Mesenchymal stem cell (in vitro differentiated cells and primary cell): ENCODE data around the gene CCDC13.

Source experiments
- DNase-seq: peaks from one replicate; pipeline ENCODE4 v3.0.0-alpha.2; 2013
- H2AFZ ChIP-seq: one replicate; pipeline ENCODE4 v1.6.1; 2013; ENCODE audit warnings: low read depth, mild to moderate bottlenecking, control low read depth, inconsistent platforms, low read length, moderate library complexity
- H2AK5ac ChIP-seq: 2 replicates; pipeline ENCODE4 v1.6.1; 2013; ENCODE audit warnings: low read length, moderate library complexity, mild to moderate bottlenecking, inconsistent platforms; ENCODE audit not compliant: severe bottlenecking
- H2BK120ac ChIP-seq: one replicate; pipeline ENCODE4 v1.6.1; 2013; ENCODE audit warnings: low read depth, mild to moderate bottlenecking, inconsistent platforms, low read length, moderate library complexity
- H2BK12ac ChIP-seq, 2 experiments: one replicate each; pipeline ENCODE4 v1.6.1; 2013; ENCODE audit warnings: inconsistent platforms in 2 of 2, low read length in 2 of 2, mild to moderate bottlenecking in 2 of 2, moderate library complexity in 2 of 2, control low read depth in 1 of 2
- H2BK15ac ChIP-seq: one replicate; pipeline ENCODE4 v1.6.1; 2013; ENCODE audit warnings: mild to moderate bottlenecking, low read depth, inconsistent platforms; ENCODE audit not compliant: poor library complexity, severe bottlenecking
- H2BK5ac ChIP-seq: 2 replicates; pipeline ENCODE4 v1.6.1; 2013; ENCODE audit warnings: low read depth, mild to moderate bottlenecking, low read length, control low read depth, inconsistent platforms; ENCODE audit not compliant: poor library complexity, severe bottlenecking
- H3K14ac ChIP-seq, 2 experiments: one replicate each; pipeline ENCODE4 v1.6.1; 2013; ENCODE audit warnings: inconsistent platforms in 2 of 2, low read length in 2 of 2, control low read depth in 1 of 2, mild to moderate bottlenecking in 1 of 2, moderate library complexity in 1 of 2
- H3K18ac ChIP-seq, 2 experiments: one replicate each; pipeline ENCODE4 v1.6.1; 2013; ENCODE audit warnings: inconsistent platforms in 2 of 2, low read length in 2 of 2, control low read depth in 1 of 2, low read depth in 1 of 2, mild to moderate bottlenecking in 1 of 2
- H3K23ac ChIP-seq, 2 experiments: one replicate each; pipeline ENCODE4 v1.6.1; 2013; ENCODE audit warnings: inconsistent platforms in 2 of 2, low read length in 2 of 2, mild to moderate bottlenecking in 2 of 2, moderate library complexity in 2 of 2, control low read depth in 1 of 2
- H3K27ac ChIP-seq: 2 replicates; pipeline ENCODE4 v1.5.1; 2013; ENCODE audit warnings: mild to moderate bottlenecking, moderate library complexity, low read length, control low read depth, inconsistent platforms; ENCODE audit not compliant: poor library complexity, severe bottlenecking
- H3K27me3 ChIP-seq, 2 experiments: 2 replicates each; pipeline versions ENCODE4 v1.6.1 to v1.7.0; 2013; ENCODE audit warnings: low read length in 2 of 2, mild to moderate bottlenecking in 2 of 2, moderate library complexity in 2 of 2, control low read depth in 1 of 2, inconsistent platforms in 1 of 2; ENCODE audit not compliant: control insufficient read depth in 1 of 2, insufficient read depth in 1 of 2
- H3K36me3 ChIP-seq, 2 experiments: 2 replicates each; pipeline versions ENCODE4 v1.6.1 to v1.7.0; 2013; ENCODE audit warnings: low read length in 2 of 2, control low read depth in 1 of 2, inconsistent platforms in 1 of 2, low read depth in 1 of 2, mild to moderate bottlenecking in 1 of 2; ENCODE audit not compliant: insufficient read depth in 2 of 2, control insufficient read depth in 1 of 2
- H3K4ac ChIP-seq, 2 experiments: one replicate each; pipeline ENCODE4 v1.6.1; 2013; ENCODE audit warnings: inconsistent platforms in 2 of 2, low read length in 2 of 2, mild to moderate bottlenecking in 2 of 2, moderate library complexity in 2 of 2, control low read depth in 1 of 2, low read depth in 1 of 2
- H3K4me1 ChIP-seq: 2 replicates; pipeline ENCODE4 v1.6.1; 2013; ENCODE audit warnings: low read depth, low read length, control low read depth; ENCODE audit not compliant: control insufficient read depth, insufficient read depth
- H3K4me2 ChIP-seq: 2 replicates; pipeline ENCODE4 v1.6.1; 2013; ENCODE audit warnings: low read length, mild to moderate bottlenecking, inconsistent platforms; ENCODE audit not compliant: poor library complexity, severe bottlenecking
- H3K4me3 ChIP-seq, 2 experiments: 2 replicates each; pipeline versions ENCODE4 v1.5.1 to v1.7.0; 2013; ENCODE audit warnings: low read length in 2 of 2, mild to moderate bottlenecking in 2 of 2, control low read depth in 1 of 2, low read depth in 1 of 2; ENCODE audit not compliant: insufficient read depth in 1 of 2
- H3K79me1 ChIP-seq: replicated peaks from 2 replicates; pipeline ENCODE4 v1.6.1; 2013; ENCODE audit warnings: mild to moderate bottlenecking, control low read depth, low read length, inconsistent platforms; ENCODE audit not compliant: poor library complexity, severe bottlenecking
- H3K9ac ChIP-seq: 2 replicates; pipeline ENCODE4 v1.7.0; 2013; ENCODE audit warnings: mild to moderate bottlenecking, low read length, moderate library complexity
- H3K9me3 ChIP-seq: 2 replicates; pipeline ENCODE4 v1.7.0; 2013; ENCODE audit warnings: mild to moderate bottlenecking, low read length; ENCODE audit not compliant: control insufficient read depth
- H4K8ac ChIP-seq: one replicate; pipeline ENCODE4 v1.6.1; 2013; ENCODE audit warnings: inconsistent platforms, mild to moderate bottlenecking, low read length, moderate library complexity
- H4K91ac ChIP-seq: one replicate; pipeline ENCODE4 v1.6.1; 2013; ENCODE audit warnings: mild to moderate bottlenecking, low read length, inconsistent platforms
- WGBS: methylation state at CpG from one replicate; pipeline ENCODE4 v1.1.7; 2013; ENCODE audit warnings: mixed read lengths; 5-methylcytosine and 5-hydroxymethylcytosine counted together

Gene CCDC13

DNA sequence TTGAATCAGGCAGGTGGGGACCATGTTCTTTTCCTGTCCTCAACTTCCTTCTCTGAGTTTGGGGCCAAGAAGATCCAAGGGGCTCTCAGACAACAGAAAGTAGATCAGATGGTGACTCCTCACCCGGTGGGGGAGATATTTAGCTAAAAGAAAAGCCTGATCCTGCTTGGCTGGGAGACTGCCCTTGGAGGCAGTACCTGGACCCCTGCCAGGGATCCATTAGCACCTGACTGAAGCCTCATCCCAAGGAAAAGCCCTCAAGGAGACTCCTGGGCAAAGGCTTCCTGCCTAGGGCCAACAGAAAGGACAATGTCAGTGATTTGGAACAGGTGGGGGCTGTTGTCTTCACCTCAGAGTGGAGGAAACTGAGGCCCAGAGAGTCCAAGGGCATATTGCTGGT lies 37.0 kb downstream of the CCDC13 start:
- Histone ChIP-seq H2BK15ac (no peak overlapping the region), H3K4me1 (no peaks in the 10 kb centered on the region), H3K4me3 (no peak overlapping the region), H3K14ac (no peak overlapping the region), H4K8ac (no peak overlapping the region), H3K9ac (no peak overlapping the region), H3K4me2 (no peak overlapping the region), H2BK5ac (no peak overlapping the region), H3K79me1 (no peaks in the 10 kb centered on the region), H3K36me3 (no peaks in the 10 kb centered on the region), H3K27ac (no peak overlapping the region), H2AK5ac (no peak overlapping the region), H2AFZ (no peak overlapping the region), H3K18ac (no peak overlapping the region), H3K4ac (no peak overlapping the region), H2BK12ac (no peak overlapping the region), H2BK120ac (no peak overlapping the region), H3K23ac (no peak overlapping the region), H3K27me3 (peaks cover 17 to 30% of the 10 kb centered on the region in 2 experiments), H3K9me3 (no peaks in the 10 kb centered on the region), H4K91ac (no peak overlapping the region)
- DNase-seq: no peak
- 27% methylated on average over 1 of the region's 1 CpG for WGBS

DNA sequence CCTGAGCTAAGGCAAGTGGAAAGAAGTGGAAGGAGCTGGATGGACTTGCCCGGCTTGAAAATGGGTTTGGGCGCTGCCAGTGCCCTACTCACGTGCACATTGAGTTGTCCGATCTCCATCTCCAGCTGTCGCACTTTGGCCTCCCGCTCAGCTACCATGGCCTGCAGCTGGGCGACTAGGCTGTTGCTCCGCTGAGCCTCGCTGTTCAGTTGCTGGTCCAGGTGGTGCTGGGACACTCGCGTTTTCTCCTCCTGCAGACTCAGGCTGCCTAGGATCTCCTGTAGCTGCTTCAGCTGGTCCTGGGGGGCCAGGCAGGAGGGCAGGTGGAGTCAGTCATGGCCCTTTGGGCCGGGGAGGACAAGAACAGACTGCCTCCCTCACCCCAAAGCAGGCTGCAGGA lies 37.4 kb downstream of the CCDC13 start:
- Histone ChIP-seq H3K36me3 (no peaks in the 10 kb centered on the region), H3K4me3 (no peak overlapping the region), H2AFZ (no peak overlapping the region), H4K8ac (no peak overlapping the region), H2BK15ac (no peak overlapping the region), H4K91ac (no peak overlapping the region), H3K14ac (no peak overlapping the region), H3K27me3 (peaks cover 17 to 30% of the 10 kb centered on the region in 2 experiments), H3K27ac (no peak overlapping the region), H3K9ac (no peak overlapping the region), H3K23ac (no peak overlapping the region), H2AK5ac (no peak overlapping the region), H3K4me1 (no peaks in the 10 kb centered on the region), H3K79me1 (no peaks in the 10 kb centered on the region), H3K4ac (no peak overlapping the region), H2BK5ac (no peak overlapping the region), H3K4me2 (no peak overlapping the region), H3K9me3 (no peaks in the 10 kb centered on the region), H2BK120ac (no peak overlapping the region), H2BK12ac (no peak overlapping the region), H3K18ac (no peak overlapping the region)
- WGBS: 95% methylated on average over 12 of the region's 12 CpGs
- no peak for DNase-seq

DNA sequence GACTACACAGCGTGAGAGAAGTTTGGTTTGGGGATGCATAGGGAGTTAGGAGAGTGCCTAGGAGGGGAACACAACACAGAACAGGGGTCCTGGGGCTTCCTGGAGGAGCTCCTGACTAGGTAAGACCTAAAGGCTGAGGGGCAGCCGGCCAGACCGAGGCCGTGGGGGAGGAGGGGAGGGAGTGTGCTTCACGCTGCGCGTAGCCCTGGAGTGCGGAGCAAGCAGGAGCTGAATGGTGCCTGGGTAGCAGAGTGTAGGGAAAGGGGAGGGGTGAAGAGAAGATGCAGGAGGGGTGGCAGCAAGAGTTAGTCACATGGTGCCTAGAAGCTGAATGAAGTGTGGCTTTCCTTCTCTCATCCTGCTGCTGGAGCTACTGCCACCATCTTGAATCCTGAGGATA lies 38.0 kb downstream of the CCDC13 start:
- no peak overlapping the region for H3K4me2 ChIP-seq
- H3K18ac ChIP-seq: no peak overlapping the region
- H2BK120ac ChIP-seq: no peak overlapping the region
- no peak overlapping the region for H3K27ac ChIP-seq
- WGBS: 72% methylated on average over 8 of the region's 8 CpGs
- no peaks in the 10 kb centered on the region for H3K79me1 ChIP-seq
- no peak overlapping the region for H3K4me3 ChIP-seq
- H2AK5ac ChIP-seq: no peak overlapping the region
- no peaks in the 10 kb centered on the region for H3K9me3 ChIP-seq
- H3K9ac ChIP-seq: no peak overlapping the region
- no peak overlapping the region for H3K23ac ChIP-seq
- H3K4ac ChIP-seq: no peak overlapping the region
- peaks cover 17 to 29% of the 10 kb centered on the region in 2 experiments for H3K27me3 ChIP-seq
- H4K91ac ChIP-seq: no peak overlapping the region
- no peak overlapping the region for H4K8ac ChIP-seq
- H3K36me3 ChIP-seq: no peaks in the 10 kb centered on the region
- H3K14ac ChIP-seq: no peak overlapping the region
- no peak for DNase-seq
- H2BK12ac ChIP-seq: no peak overlapping the region
- no peak overlapping the region for H2BK15ac ChIP-seq
- H2AFZ ChIP-seq: no peak overlapping the region
- no peaks in the 10 kb centered on the region for H3K4me1 ChIP-seq
- H2BK5ac ChIP-seq: no peak overlapping the region

DNA sequence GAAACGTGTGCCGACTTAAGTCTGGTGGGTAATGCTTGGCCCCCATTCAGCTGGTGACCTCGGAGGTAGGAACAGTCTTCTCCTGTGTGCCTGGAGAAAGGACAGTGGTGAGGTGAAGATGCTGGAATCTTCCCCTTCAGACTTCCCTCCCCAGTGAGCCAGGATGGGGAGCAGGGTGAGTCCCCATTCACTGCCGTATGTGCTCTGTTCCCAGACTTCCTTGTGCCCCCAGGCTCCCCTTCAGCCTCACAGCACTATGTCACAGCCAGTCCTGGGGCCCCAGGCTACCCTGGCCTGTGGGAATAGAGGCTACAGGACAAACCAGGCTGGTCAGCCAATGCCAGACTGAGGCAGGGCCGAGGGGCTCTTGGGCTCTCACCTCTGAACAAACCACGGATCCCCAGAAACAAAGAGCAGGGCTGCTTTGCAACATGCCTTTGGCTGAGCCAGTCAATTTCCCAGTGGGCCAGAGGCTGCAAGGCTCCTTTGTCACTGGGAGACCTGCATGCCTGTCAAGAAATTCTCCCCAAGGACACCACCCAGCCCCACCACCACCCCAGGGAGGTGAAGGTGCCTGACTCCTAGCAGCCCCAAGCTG lies 38.7 kb downstream of the CCDC13 start:
- no peak overlapping the region for H3K4me2 ChIP-seq
- H3K4me1 ChIP-seq: no peaks in the 10 kb centered on the region
- H3K27ac ChIP-seq: no peak overlapping the region
- no peak overlapping the region for H2BK5ac ChIP-seq
- DNase-seq: no peak
- 70% methylated on average over 4 of the region's 6 CpGs for WGBS
- H3K23ac ChIP-seq: no peak overlapping the region
- no peak overlapping the region for H2BK120ac ChIP-seq
- H3K27me3 ChIP-seq: peaks cover 17 to 27% of the 10 kb centered on the region in 2 experiments
- H3K18ac ChIP-seq: no peak overlapping the region
- no peak overlapping the region for H2BK15ac ChIP-seq
- no peak overlapping the region for H3K4ac ChIP-seq
- H3K36me3 ChIP-seq: no peaks in the 10 kb centered on the region
- H3K9ac ChIP-seq: no peak overlapping the region
- H3K9me3 ChIP-seq: no peaks in the 10 kb centered on the region
- H3K14ac ChIP-seq: peak overlapping the region in 1 of 2 experiments; percentile 7
- H3K79me1 ChIP-seq: no peaks in the 10 kb centered on the region
- no peak overlapping the region for H2AK5ac ChIP-seq
- H4K91ac ChIP-seq: no peak overlapping the region
- H3K4me3 ChIP-seq: no peak overlapping the region
- H2AFZ ChIP-seq: no peak overlapping the region
- no peak overlapping the region for H2BK12ac ChIP-seq
- no peak overlapping the region for H4K8ac ChIP-seq
